Endothelial cell of umbilical vein (primary cell): ENCODE data around the gene GALK2. TPM values are rescaled to one million over a fixed set of nuclear protein-coding genes. Genes with fewer than 3 reads are reported as not detected.

Source experiments
- BruUV-seq: library from RNA; stranded (reverse); fragments of 400-500 nt; replicated peaks from 2 replicates; lab custom pipeline; 2021; lab: Mats Ljungman, UMichigan
- CTCF ChIA-PET: fragments of 300-600, 350-600 bp; sonication (Branson Sonifier 250); formaldehyde crosslinking; loops from one replicate; lab custom pipeline; 2021; ENCODE audit warnings: antibody characterized with exemption, inconsistent platforms; lab: Charles Lee
- POLR2A ChIA-PET: fragments of 300-600, 350-600 bp; sonication (Branson Sonifier 250); formaldehyde crosslinking; loops from one replicate; lab custom pipeline; 2021; ENCODE audit warnings: antibody characterized with exemption, inconsistent platforms; lab: Charles Lee
- DNase-seq: peaks from one replicate; pipeline ENCODE4 v3.0.0-alpha.2; 2011; ENCODE audit warnings: low read depth, low spot score
- FAIRE-seq: peaks from 2 replicates; lab custom pipeline; 2011; peaks lifted over from hg19 to GRCh38; lab: Jason Lieb, UNC
- H2AFZ ChIP-seq: 2 replicates; pipeline ENCODE4 v1.6.0; 2012; ENCODE audit warnings: low read depth, low read length, control low read depth, inconsistent platforms
- H3K27ac ChIP-seq: 2 replicates; pipeline ENCODE4 v1.5.1; 2011; ENCODE audit warnings: low read depth, mild to moderate bottlenecking, control low read depth, low read length, moderate library complexity; ENCODE audit not compliant: insufficient read depth
- H3K27me3 ChIP-seq, 2 experiments: 2 replicates each; pipeline versions ENCODE4 v1.6.0 to v1.6.1; 2011; ENCODE audit warnings: low read length in 2 of 2, mixed read lengths in 1 of 2; ENCODE audit not compliant: control insufficient read depth in 2 of 2, insufficient read depth in 2 of 2
- H3K36me3 ChIP-seq, 2 experiments: 2 replicates in 1 of 2; 3 replicates in 1 of 2; pipeline ENCODE4 v1.5.1; 2011; ENCODE audit warnings: low read length in 2 of 2, mild to moderate bottlenecking in 1 of 2, moderate library complexity in 1 of 2; ENCODE audit not compliant: control insufficient read depth in 2 of 2, insufficient read depth in 2 of 2; ENCODE audit errors: extremely low read depth in 1 of 2
- H3K4me1 ChIP-seq: 3 replicates; pipeline ENCODE4 v1.5.1; 2011; ENCODE audit warnings: mild to moderate bottlenecking, low read length; ENCODE audit not compliant: control insufficient read depth, insufficient read depth; ENCODE audit errors: extremely low read depth
- H3K4me2 ChIP-seq: 2 replicates; pipeline ENCODE4 v1.6.1; 2011; ENCODE audit warnings: low read length, control low read depth, mixed read lengths; ENCODE audit not compliant: insufficient read depth
- H3K4me3 ChIP-seq, 3 experiments: fragments of 200-600 bp in 1 of 3; sonication (generic), shearing (Covaris generic) in 1 of 3; replicated peaks in 1 of 3; 2 replicates each; pipeline ENCODE4 v1.5.1; 2011 to 2016; ENCODE audit warnings: control low read depth in 3 of 3, low read length in 3 of 3, mild to moderate bottlenecking in 2 of 3, inconsistent platforms in 1 of 3, low read depth in 1 of 3, moderate library complexity in 1 of 3; ENCODE audit not compliant: insufficient read depth in 1 of 3
- H3K79me2 ChIP-seq: 2 replicates; pipeline ENCODE4 v1.6.0; 2012; ENCODE audit warnings: low read length, inconsistent platforms; ENCODE audit not compliant: control insufficient read depth, insufficient read depth
- H3K9ac ChIP-seq: replicated peaks from 2 replicates; pipeline ENCODE3; 2011; ENCODE audit warnings: low read length, control low read depth; ENCODE audit not compliant: insufficient read depth; ENCODE audit errors: extremely low read depth
- H3K9me1 ChIP-seq: replicated peaks from 3 replicates; pipeline ENCODE4 v1.6.0; 2011; ENCODE audit warnings: mild to moderate bottlenecking, low read length; ENCODE audit not compliant: control insufficient read depth, insufficient read depth; ENCODE audit errors: extremely low read depth
- H3K9me3 ChIP-seq: replicated peaks from 2 replicates; pipeline ENCODE4 v1.5.1; 2012; ENCODE audit warnings: low read length, inconsistent platforms; ENCODE audit not compliant: control insufficient read depth, insufficient read depth
- H4K20me1 ChIP-seq: replicated peaks from 2 replicates; pipeline ENCODE3; 2011; ENCODE audit warnings: mild to moderate bottlenecking, low read length; ENCODE audit not compliant: control insufficient read depth, insufficient read depth; ENCODE audit errors: extremely low read depth
- CTCF ChIP-seq, 2 donors: IDR thresholded peaks; 1 replicate in 1 of 2; 2 replicates in 1 of 2; pipeline ENCODE4 v1.5.1; 2011; ENCODE audit warnings: low read length in 2 of 2, mild to moderate bottlenecking in 2 of 2, moderate library complexity in 2 of 2, control low read depth in 1 of 2, inconsistent platforms in 1 of 2, low read depth in 1 of 2; ENCODE audit not compliant: insufficient read depth in 1 of 2; ENCODE audit errors: extremely low read depth in 1 of 2
- EZH2 ChIP-seq: IDR thresholded peaks from 2 replicates; pipeline ENCODE4 v1.6.1; 2012; ENCODE audit warnings: borderline replicate concordance, low read depth, mild to moderate bottlenecking, moderate library complexity, low read length, inconsistent platforms; ENCODE audit not compliant: severe bottlenecking
- FOS ChIP-seq: IDR thresholded peaks from 2 replicates; pipeline ENCODE4 v1.6.1; 2011; ENCODE audit warnings: mild to moderate bottlenecking, low read length, moderate library complexity, borderline replicate concordance; ENCODE audit not compliant: insufficient read depth
- GATA2 ChIP-seq: IDR thresholded peaks from 2 replicates; pipeline ENCODE4 v1.7.0; 2011; ENCODE audit warnings: low read depth, mild to moderate bottlenecking, moderate library complexity, mixed read lengths, low read length; ENCODE audit not compliant: insufficient read length, insufficient read depth
- JUN ChIP-seq: IDR thresholded peaks from 2 replicates; pipeline ENCODE4 v1.6.1; 2011; ENCODE audit warnings: borderline replicate concordance, low read depth; ENCODE audit not compliant: insufficient read length, insufficient read depth
- MAX ChIP-seq: IDR thresholded peaks from 2 replicates; pipeline ENCODE4 v1.6.1; 2011; ENCODE audit not compliant: insufficient read depth, insufficient read length
- MYC ChIP-seq: IDR thresholded peaks from one replicate; pipeline ENCODE4 v1.6.1; 2011; ENCODE audit warnings: mild to moderate bottlenecking, low read depth, low read length
- POLR2A ChIP-seq: IDR thresholded peaks from 2 replicates; pipeline ENCODE4 v1.6.1; 2012; ENCODE audit warnings: low read depth, mild to moderate bottlenecking, control low read depth, low read length
- POLR2AphosphoS5 ChIP-seq: IDR thresholded peaks from 2 replicates; pipeline ENCODE4 v1.6.1; 2012; ENCODE audit warnings: low read depth, mild to moderate bottlenecking, control low read depth, low read length, moderate library complexity; ENCODE audit not compliant: insufficient read depth
- dilution Hi-C: fragments of 300-500 bp; cut with MboI; formaldehyde crosslinking; loops from one replicate; pipeline ENCODE4 v1.15.0; 2019; ENCODE audit warnings: low sequenced_read_pairs; ENCODE audit not compliant: extremely low pct_ligation_motif_present
- intact Hi-C: fragments of 100-400 bp; cut with micrococcal nuclease; formaldehyde crosslinking; loops from one replicate; pipeline ENCODE4 v1.10.0; 2022
- polyA plus RNA-seq, 4 experiments: library from polyadenylated mRNA; depleted of rRNA in 3 of 4; stranded (reverse) in 3 of 4; unstranded in 1 of 4; fragments of >200 nt; gene quantifications; 2 replicates each; pipeline versions ENCODE4 v1.2.1 to v1.2.3, GENCODE V29; 2011 to 2012; ENCODE audit warnings: missing spikeins in 1 of 4
- total RNA-seq: library from RNA; stranded (reverse); gene quantifications from 2 replicates; pipeline ENCODE4 v1.2.3, GENCODE V29; 2021

Gene GALK2
- total and polyA plus RNA-seq, 2 donors (not counting 3 experiments of a cell fraction or from before 2014, with no cell fraction given): 19.9 to 31.3 TPM

GRCh38 chr15:49238342-49238741 lies 68.3 kb downstream of the GALK2 start:
- H3K4me3 ChIP-seq: no peak overlapping the region
- ChIA-PET CTCF (interaction anchor here (1.0 to 6.4 kb wide), 7 partner anchors 13 to 907 kb away, joined by 3 to 282 read pairs (median 18); partner anchors contain the start of gene FGF7), POLR2A (no interaction called here)
- intact Hi-C loops: loop anchor here (10.0 kb wide), 1 partner anchor 386 kb away; the partner anchor contains the start of genes DTWD1 and FAM227B
- no peak overlapping the region for H2AFZ ChIP-seq
- FAIRE-seq (no peak), DNase-seq (no peak)
- dilution Hi-C loops: no loop called here
- H3K79me2 ChIP-seq: no peaks in the 10 kb centered on the region
- no peak overlapping the region for H3K27ac ChIP-seq
- H3K27me3 ChIP-seq: no peaks in the 10 kb centered on the region
- TF ChIP-seq EZH2 (no peak), CTCF (IDR thresholded peaks at IDR 0.05; ENCODE audit: extremely low read depth in 1 of 2, insufficient read depth in 1 of 2, low read depth in 1 of 2, low read length in 2 of 2) (no peak), POLR2A (no peak), POLR2AphosphoS5 (no peak), MAX (no peak), MYC (no peak), JUN (no peak), GATA2 (no peak), FOS (no peak)
- H3K9me1 ChIP-seq: no peaks in the 10 kb centered on the region
- H3K4me2 ChIP-seq: no peak overlapping the region
- no peaks in the 10 kb centered on the region for H4K20me1 ChIP-seq
- H3K9ac ChIP-seq: no peak overlapping the region
- H3K4me1 ChIP-seq: peaks cover 7% of the 10 kb centered on the region
- BruUV-seq: no TSS peak
- peaks cover 3% of the 10 kb centered on the region in 2 experiments for H3K36me3 ChIP-seq
- no peaks in the 10 kb centered on the region for H3K9me3 ChIP-seq
